WTC11 (cell line): Measurements from ENCODE around the gene MAST1. TPM values are rescaled to one million over a fixed set of nuclear protein-coding genes. Genes with fewer than 3 reads are reported as not detected.

Source experiments
- CBFB ChIP-seq: sonication (generic); formaldehyde crosslinking; IDR thresholded peaks from 2 replicates; pipeline ENCODE4 v1.8.1; 2022; ENCODE audit warnings: mild to moderate bottlenecking, low read depth, missing genetic modification reagents
- CREM ChIP-seq: sonication (generic); formaldehyde crosslinking; IDR thresholded peaks from 2 replicates; pipeline ENCODE4 v1.8.1; 2022; ENCODE audit warnings: mild to moderate bottlenecking, missing genetic modification reagents, moderate library complexity
- EMX1 ChIP-seq: fragments of 250-450 bp; sonication (Bioruptor Pico); IDR thresholded peaks from 2 replicates; pipeline ENCODE4 v1.8.0; 2021; ENCODE audit warnings: mild to moderate bottlenecking
- ETV6 ChIP-seq: sonication (generic); formaldehyde crosslinking; IDR thresholded peaks from 2 replicates; pipeline ENCODE4 v1.8.1; 2022; ENCODE audit warnings: mild to moderate bottlenecking, missing genetic modification reagents
- FOXP1 ChIP-seq: sonication (generic); formaldehyde crosslinking; IDR thresholded peaks from 2 replicates; pipeline ENCODE4 v1.8.0; 2022; ENCODE audit warnings: missing genetic modification reagents, mild to moderate bottlenecking, moderate library complexity, borderline replicate concordance
- HMGA2 ChIP-seq: fragments of 250-450 bp; sonication (Bioruptor Pico); IDR thresholded peaks from 2 replicates; pipeline ENCODE4 v1.4.0; 2021; ENCODE audit warnings: mild to moderate bottlenecking, moderate library complexity
- IRF2 ChIP-seq: sonication (generic); formaldehyde crosslinking; IDR thresholded peaks from 2 replicates; pipeline ENCODE4 v1.8.0; 2022; ENCODE audit warnings: low read depth, missing genetic modification reagents, borderline replicate concordance
- JAZF1 ChIP-seq: fragments of 250-450 bp; sonication (Bioruptor Pico); IDR thresholded peaks from 2 replicates; pipeline ENCODE4 v1.9.0; 2021; ENCODE audit warnings: moderate library complexity, mild to moderate bottlenecking, inconsistent platforms
- KAT7 ChIP-seq: sonication (generic); formaldehyde crosslinking; IDR thresholded peaks from 2 replicates; pipeline ENCODE4 v1.8.1; 2023; ENCODE audit warnings: missing genetic modification reagents, mild to moderate bottlenecking, borderline replicate concordance
- NFE2L1 ChIP-seq: sonication (generic); formaldehyde crosslinking; IDR thresholded peaks from 2 replicates; pipeline ENCODE4 v1.8.1; 2023; ENCODE audit warnings: missing genetic modification reagents
- NR1H2 ChIP-seq: sonication (generic); formaldehyde crosslinking; IDR thresholded peaks from 2 replicates; pipeline ENCODE4 v1.9.0; 2021; ENCODE audit warnings: mild to moderate bottlenecking, moderate library complexity, missing genetic modification reagents
- NR2C2 ChIP-seq: sonication (generic); formaldehyde crosslinking; IDR thresholded peaks from 2 replicates; pipeline ENCODE4 v1.8.0; 2022; ENCODE audit warnings: mild to moderate bottlenecking, missing genetic modification reagents
- OVOL2 ChIP-seq: fragments of 250-450 bp; sonication (Bioruptor Pico); IDR thresholded peaks from 2 replicates; pipeline ENCODE4 v1.9.0; 2021; ENCODE audit warnings: mild to moderate bottlenecking, borderline replicate concordance
- PRRX2 ChIP-seq: fragments of 250-450 bp; sonication (Bioruptor Pico); IDR thresholded peaks from 2 replicates; pipeline ENCODE4 v1.8.0; 2021; ENCODE audit warnings: mild to moderate bottlenecking
- RORB ChIP-seq: fragments of 250-450 bp; sonication (Bioruptor Pico); IDR thresholded peaks from 2 replicates; pipeline ENCODE4 v1.9.0; 2021; ENCODE audit warnings: mild to moderate bottlenecking
- SOX15 ChIP-seq: fragments of 250-450 bp; sonication (Bioruptor Pico); IDR thresholded peaks from 2 replicates; pipeline ENCODE4 v1.9.0; 2021; ENCODE audit warnings: mild to moderate bottlenecking
- ZNF121 ChIP-seq: sonication (generic); formaldehyde crosslinking; IDR thresholded peaks from 2 replicates; pipeline ENCODE4 v1.8.0; 2023; ENCODE audit warnings: missing genetic modification reagents
- ZNF232 ChIP-seq: sonication (generic); formaldehyde crosslinking; IDR thresholded peaks from 2 replicates; pipeline ENCODE4 v1.8.0; 2022; ENCODE audit warnings: mild to moderate bottlenecking, missing genetic modification reagents
- ZNF416 ChIP-seq: fragments of 250-450 bp; sonication (Bioruptor Pico); IDR thresholded peaks from 2 replicates; pipeline ENCODE4 v1.9.0; 2021; ENCODE audit warnings: mild to moderate bottlenecking, inconsistent platforms
- total RNA-seq: library from RNA; stranded (reverse); gene quantifications from 3 replicates; pipeline ENCODE4 v1.2.3, GENCODE V29; 2021
- TF ChIP-seq, protein P1 (sequence below): sonication (generic); formaldehyde crosslinking; IDR thresholded peaks from 2 replicates; pipeline ENCODE4 v1.8.1; 2023; ENCODE audit warnings: mild to moderate bottlenecking, moderate library complexity, missing genetic modification reagents
- TF ChIP-seq, protein P2 (sequence below): fragments of 250-450 bp; sonication (Bioruptor Pico); IDR thresholded peaks from 2 replicates; pipeline ENCODE4 v2.1.2; 2022; ENCODE audit warnings: mild to moderate bottlenecking, moderate library complexity
- TF ChIP-seq, protein P3 (sequence below): sonication (generic); formaldehyde crosslinking; IDR thresholded peaks from 2 replicates; pipeline ENCODE4 v1.8.0; 2022; ENCODE audit warnings: mild to moderate bottlenecking, missing genetic modification reagents
- TF ChIP-seq, protein P4 (sequence below): sonication (generic); formaldehyde crosslinking; IDR thresholded peaks from 2 replicates; pipeline ENCODE4 v1.8.1; 2023; ENCODE audit warnings: mild to moderate bottlenecking, missing genetic modification reagents
- TF ChIP-seq, protein P5 (sequence below): fragments of 250-450 bp; sonication (Bioruptor Pico); conservative IDR thresholded peaks from 2 replicates; pipeline ENCODE4 v1.9.0; 2021; ENCODE audit warnings: mild to moderate bottlenecking
- TF ChIP-seq, protein P6 (sequence below): fragments of 250-450 bp; sonication (Bioruptor Pico); IDR thresholded peaks from 2 replicates; pipeline ENCODE4 v1.8.0; 2021; ENCODE audit warnings: mild to moderate bottlenecking
- TF ChIP-seq, protein P7 (sequence below): sonication (generic); formaldehyde crosslinking; IDR thresholded peaks from 2 replicates; pipeline ENCODE4 v1.8.0; 2022; ENCODE audit warnings: missing genetic modification reagents
- TF ChIP-seq, protein P8 (sequence below): fragments of 200-600 bp; IDR thresholded peaks from 2 replicates; pipeline ENCODE4 v1.8.0; 2022; ENCODE audit warnings: antibody characterized with exemption

The MAST1 gene
- total RNA-seq, 1 experiment from 2014 or later, result 24.3 TPM

DNA sequence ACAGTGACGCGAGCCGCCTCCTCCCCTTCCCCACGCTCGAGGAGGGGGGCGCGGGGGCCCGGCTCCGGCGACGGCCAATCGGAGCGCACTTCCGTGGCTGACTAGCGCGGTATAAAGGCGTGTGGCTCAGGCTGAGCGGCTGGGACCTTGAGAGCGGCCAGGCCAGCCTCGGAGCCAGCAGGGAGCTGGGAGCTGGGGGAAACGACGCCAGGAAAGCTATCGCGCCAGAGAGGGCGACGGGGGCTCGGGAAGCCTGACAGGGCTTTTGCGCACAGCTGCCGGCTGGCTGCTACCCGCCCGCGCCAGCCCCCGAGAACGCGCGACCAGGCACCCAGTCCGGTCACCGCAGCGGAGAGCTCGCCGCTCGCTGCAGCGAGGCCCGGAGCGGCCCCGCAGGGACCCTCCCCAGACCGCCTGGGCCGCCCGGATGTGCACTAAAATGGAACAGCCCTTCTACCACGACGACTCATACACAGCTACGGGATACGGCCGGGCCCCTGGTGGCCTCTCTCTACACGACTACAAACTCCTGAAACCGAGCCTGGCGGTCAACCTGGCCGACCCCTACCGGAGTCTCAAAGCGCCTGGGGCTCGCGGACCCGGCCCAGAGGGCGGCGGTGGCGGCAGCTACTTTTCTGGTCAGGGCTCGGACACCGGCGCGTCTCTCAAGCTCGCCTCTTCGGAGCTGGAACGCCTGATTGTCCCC, 46.8 kb upstream of the MAST1 start, which contains the start of gene JUNB (continued):
- TF ChIP-seq, protein P1, sequence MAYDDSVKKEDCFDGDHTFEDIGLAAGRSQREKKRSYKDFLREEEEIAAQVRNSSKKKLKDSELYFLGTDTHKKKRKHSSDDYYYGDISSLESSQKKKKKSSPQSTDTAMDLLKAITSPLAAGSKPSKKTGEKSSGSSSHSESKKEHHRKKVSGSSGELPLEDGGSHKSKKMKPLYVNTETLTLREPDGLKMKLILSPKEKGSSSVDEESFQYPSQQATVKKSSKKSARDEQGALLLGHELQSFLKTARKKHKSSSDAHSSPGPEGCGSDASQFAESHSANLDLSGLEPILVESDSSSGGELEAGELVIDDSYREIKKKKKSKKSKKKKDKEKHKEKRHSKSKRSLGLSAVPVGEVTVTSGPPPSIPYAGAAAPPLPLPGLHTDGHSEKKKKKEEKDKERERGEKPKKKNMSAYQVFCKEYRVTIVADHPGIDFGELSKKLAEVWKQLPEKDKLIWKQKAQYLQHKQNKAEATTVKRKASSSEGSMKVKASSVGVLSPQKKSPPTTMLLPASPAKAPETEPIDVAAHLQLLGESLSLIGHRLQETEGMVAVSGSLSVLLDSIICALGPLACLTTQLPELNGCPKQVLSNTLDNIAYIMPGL (CRISPR knock-in tag), result 0 out of 2 replicates have a peak, but pooled peaks have one; percentile 44
- TF ChIP-seq, protein P2, sequence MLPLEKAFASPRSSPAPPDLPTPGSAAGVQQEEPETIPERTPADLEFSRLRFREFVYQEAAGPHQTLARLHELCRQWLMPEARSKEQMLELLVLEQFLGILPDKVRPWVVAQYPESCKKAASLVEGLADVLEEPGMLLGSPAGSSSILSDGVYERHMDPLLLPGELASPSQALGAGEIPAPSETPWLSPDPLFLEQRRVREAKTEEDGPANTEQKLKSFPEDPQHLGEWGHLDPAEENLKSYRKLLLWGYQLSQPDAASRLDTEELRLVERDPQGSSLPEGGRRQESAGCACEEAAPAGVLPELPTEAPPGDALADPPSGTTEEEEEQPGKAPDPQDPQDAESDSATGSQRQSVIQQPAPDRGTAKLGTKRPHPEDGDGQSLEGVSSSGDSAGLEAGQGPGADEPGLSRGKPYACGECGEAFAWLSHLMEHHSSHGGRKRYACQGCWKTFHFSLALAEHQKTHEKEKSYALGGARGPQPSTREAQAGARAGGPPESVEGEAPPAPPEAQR (CRISPR knock-in tag), result no peak
- TF ChIP-seq CREM (CRISPR knock-in tag), result no peak
- no peak for TF ChIP-seq KAT7 (CRISPR knock-in tag)
- TF ChIP-seq, protein P3, sequence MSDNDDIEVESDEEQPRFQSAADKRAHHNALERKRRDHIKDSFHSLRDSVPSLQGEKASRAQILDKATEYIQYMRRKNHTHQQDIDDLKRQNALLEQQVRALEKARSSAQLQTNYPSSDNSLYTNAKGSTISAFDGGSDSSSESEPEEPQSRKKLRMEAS (CRISPR knock-in tag), result peak; percentile 91
- TF ChIP-seq RORB (CRISPR knock-in tag), result no peak
- TF ChIP-seq, protein P4, sequence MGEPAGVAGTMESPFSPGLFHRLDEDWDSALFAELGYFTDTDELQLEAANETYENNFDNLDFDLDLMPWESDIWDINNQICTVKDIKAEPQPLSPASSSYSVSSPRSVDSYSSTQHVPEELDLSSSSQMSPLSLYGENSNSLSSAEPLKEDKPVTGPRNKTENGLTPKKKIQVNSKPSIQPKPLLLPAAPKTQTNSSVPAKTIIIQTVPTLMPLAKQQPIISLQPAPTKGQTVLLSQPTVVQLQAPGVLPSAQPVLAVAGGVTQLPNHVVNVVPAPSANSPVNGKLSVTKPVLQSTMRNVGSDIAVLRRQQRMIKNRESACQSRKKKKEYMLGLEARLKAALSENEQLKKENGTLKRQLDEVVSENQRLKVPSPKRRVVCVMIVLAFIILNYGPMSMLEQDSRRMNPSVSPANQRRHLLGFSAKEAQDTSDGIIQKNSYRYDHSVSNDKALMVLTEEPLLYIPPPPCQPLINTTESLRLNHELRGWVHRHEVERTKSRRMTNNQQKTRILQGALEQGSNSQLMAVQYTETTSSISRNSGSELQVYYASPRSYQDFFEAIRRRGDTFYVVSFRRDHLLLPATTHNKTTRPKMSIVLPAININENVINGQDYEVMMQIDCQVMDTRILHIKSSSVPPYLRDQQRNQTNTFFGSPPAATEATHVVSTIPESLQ, result no peak
- TF ChIP-seq EMX1 (CRISPR knock-in tag), result no peak
- TF ChIP-seq, protein P5, sequence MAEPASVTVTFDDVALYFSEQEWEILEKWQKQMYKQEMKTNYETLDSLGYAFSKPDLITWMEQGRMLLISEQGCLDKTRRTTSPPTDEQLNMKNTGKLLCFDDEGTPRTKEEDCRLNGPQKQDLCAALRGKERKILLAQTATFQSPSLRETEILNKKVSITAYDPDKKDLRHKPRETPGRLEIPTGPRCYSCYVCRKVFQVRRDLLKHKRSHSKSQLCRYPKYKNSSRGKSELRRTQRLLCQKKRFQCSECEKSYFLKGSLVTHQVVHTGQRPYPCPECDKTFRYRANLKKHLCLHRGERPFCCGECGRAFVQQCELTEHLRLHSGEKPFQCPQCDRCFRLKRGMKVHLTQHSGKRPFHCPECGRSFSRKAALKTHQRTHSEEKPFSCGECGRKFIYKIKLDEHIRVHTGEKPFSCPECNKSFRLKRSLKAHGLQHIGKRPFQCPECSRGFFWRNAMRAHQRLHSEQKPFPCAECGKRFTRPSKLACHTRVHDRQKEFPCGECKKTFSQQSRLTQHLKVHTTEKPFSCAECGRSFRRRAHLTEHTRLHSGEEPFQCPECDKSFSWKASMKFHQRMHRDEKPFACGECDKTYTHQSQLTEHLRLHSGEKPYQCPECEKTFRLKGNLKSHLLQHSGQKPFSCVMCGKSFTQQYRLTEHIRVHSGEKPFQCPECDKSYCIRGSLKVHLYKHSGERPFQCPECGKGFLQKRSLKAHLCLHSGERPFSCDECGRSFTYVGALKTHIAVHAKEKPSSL (CRISPR knock-in tag), result no peak
- TF ChIP-seq NFE2L1 (CRISPR knock-in tag), result no peak
- TF ChIP-seq, protein P6, sequence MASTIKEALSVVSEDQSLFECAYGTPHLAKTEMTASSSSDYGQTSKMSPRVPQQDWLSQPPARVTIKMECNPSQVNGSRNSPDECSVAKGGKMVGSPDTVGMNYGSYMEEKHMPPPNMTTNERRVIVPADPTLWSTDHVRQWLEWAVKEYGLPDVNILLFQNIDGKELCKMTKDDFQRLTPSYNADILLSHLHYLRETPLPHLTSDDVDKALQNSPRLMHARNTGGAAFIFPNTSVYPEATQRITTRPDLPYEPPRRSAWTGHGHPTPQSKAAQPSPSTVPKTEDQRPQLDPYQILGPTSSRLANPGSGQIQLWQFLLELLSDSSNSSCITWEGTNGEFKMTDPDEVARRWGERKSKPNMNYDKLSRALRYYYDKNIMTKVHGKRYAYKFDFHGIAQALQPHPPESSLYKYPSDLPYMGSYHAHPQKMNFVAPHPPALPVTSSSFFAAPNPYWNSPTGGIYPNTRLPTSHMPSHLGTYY (CRISPR knock-in tag), result no peak
- TF ChIP-seq ZNF121 (CRISPR knock-in tag), result no peak
- no peak for TF ChIP-seq CBFB (CRISPR knock-in tag)
- TF ChIP-seq JAZF1 (CRISPR knock-in tag), result no peak
- no peak for TF ChIP-seq OVOL2
- TF ChIP-seq ZNF232 (CRISPR knock-in tag), result peak; percentile 71
- no peak for TF ChIP-seq HMGA2 (CRISPR knock-in tag)
- no peak for TF ChIP-seq PRRX2
- TF ChIP-seq IRF2 (CRISPR knock-in tag), result no peak
- TF ChIP-seq ZNF416, result no peak
- no peak for TF ChIP-seq NR1H2
- TF ChIP-seq, protein P7, sequence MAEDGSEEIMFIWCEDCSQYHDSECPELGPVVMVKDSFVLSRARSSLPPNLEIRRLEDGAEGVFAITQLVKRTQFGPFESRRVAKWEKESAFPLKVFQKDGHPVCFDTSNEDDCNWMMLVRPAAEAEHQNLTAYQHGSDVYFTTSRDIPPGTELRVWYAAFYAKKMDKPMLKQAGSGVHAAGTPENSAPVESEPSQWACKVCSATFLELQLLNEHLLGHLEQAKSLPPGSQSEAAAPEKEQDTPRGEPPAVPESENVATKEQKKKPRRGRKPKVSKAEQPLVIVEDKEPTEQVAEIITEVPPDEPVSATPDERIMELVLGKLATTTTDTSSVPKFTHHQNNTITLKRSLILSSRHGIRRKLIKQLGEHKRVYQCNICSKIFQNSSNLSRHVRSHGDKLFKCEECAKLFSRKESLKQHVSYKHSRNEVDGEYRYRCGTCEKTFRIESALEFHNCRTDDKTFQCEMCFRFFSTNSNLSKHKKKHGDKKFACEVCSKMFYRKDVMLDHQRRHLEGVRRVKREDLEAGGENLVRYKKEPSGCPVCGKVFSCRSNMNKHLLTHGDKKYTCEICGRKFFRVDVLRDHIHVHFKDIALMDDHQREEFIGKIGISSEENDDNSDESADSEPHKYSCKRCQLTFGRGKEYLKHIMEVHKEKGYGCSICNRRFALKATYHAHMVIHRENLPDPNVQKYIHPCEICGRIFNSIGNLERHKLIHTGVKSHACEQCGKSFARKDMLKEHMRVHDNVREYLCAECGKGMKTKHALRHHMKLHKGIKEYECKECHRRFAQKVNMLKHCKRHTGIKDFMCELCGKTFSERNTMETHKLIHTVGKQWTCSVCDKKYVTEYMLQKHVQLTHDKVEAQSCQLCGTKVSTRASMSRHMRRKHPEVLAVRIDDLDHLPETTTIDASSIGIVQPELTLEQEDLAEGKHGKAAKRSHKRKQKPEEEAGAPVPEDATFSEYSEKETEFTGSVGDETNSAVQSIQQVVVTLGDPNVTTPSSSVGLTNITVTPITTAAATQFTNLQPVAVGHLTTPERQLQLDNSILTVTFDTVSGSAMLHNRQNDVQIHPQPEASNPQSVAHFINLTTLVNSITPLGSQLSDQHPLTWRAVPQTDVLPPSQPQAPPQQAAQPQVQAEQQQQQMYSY (CRISPR knock-in tag), result no peak
- no peak for TF ChIP-seq SOX15 (CRISPR knock-in tag)
- TF ChIP-seq, protein P8, sequence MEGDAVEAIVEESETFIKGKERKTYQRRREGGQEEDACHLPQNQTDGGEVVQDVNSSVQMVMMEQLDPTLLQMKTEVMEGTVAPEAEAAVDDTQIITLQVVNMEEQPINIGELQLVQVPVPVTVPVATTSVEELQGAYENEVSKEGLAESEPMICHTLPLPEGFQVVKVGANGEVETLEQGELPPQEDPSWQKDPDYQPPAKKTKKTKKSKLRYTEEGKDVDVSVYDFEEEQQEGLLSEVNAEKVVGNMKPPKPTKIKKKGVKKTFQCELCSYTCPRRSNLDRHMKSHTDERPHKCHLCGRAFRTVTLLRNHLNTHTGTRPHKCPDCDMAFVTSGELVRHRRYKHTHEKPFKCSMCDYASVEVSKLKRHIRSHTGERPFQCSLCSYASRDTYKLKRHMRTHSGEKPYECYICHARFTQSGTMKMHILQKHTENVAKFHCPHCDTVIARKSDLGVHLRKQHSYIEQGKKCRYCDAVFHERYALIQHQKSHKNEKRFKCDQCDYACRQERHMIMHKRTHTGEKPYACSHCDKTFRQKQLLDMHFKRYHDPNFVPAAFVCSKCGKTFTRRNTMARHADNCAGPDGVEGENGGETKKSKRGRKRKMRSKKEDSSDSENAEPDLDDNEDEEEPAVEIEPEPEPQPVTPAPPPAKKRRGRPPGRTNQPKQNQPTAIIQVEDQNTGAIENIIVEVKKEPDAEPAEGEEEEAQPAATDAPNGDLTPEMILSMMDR, result no peak
- 0 out of 2 replicates have a peak, but pooled peaks have one; percentile 26 for TF ChIP-seq FOXP1 (CRISPR knock-in tag)
- no peak; the same call in 1 of the 2 replicates for TF ChIP-seq ETV6 (CRISPR knock-in tag)
- no peak for TF ChIP-seq NR2C2 (CRISPR knock-in tag)
